Adrenal gland (tissue), 5 donors: ENCODE data around the gene RTN4IP1.

Experiments
- CTCF ChIP-seq, 6 experiments: fragments of 450-650 bp in 4 of 6; fragments of 200-600 bp in 2 of 6; sonication (generic) in 1 of 6; IDR thresholded peaks; 1 replicate in 5 of 6; 2 replicates in 1 of 6; pipeline versions ENCODE4 v1.5.1 to v1.8.0; 2016 to 2021; ENCODE audit warnings: antibody characterized with exemption in 6 of 6, mild to moderate bottlenecking in 2 of 6, moderate library complexity in 1 of 6
- POLR2A ChIP-seq, 2 donors: fragments of 450-650 bp; IDR thresholded peaks; one replicate each; pipeline ENCODE4 v1.6.1; 2017; ENCODE audit warnings: antibody characterized with exemption in 2 of 2, mild to moderate bottlenecking in 2 of 2, moderate library complexity in 1 of 2
- donor health status: DM: no; HTN: no; CAD: no.

- TF ChIP-seq POLR2A (IDR thresholded peaks at IDR 0.05) (no peak), CTCF (IDR thresholded peaks at IDR 0.05) (no peak)
Measured at GRCh38 chr6:106561686-106562405, 67.5 kb downstream of the RTN4IP1 start.
